Kidney epithelial cell (primary cell): ENCODE measurements around the gene MCTP1. TPM values are rescaled to one million over a fixed set of nuclear protein-coding genes. Genes with fewer than 3 reads are reported as not detected.

ENCODE experiments used
- DNase-seq: peaks from one replicate; pipeline ENCODE4 v3.0.0-alpha.2; 2010; ENCODE audit warnings: low read depth
- H3K27me3 ChIP-seq: 2 replicates; pipeline ENCODE4 v1.6.0; 2011; ENCODE audit warnings: low read length; ENCODE audit not compliant: control insufficient read depth, insufficient read depth
- H3K36me3 ChIP-seq: 2 replicates; pipeline ENCODE4 v1.5.1; 2011; ENCODE audit warnings: low read length; ENCODE audit not compliant: control insufficient read depth, insufficient read depth
- H3K4me3 ChIP-seq: 2 replicates; pipeline ENCODE4 v1.5.1; 2011; ENCODE audit warnings: low read depth, mild to moderate bottlenecking, control low read depth, low read length
- CTCF ChIP-seq: IDR thresholded peaks from 2 replicates; pipeline ENCODE4 v1.5.1; 2011; ENCODE audit warnings: mild to moderate bottlenecking, moderate library complexity, low read length, control low read depth, inconsistent platforms; ENCODE audit not compliant: insufficient read depth, poor library complexity, severe bottlenecking
- total RNA-seq: library from RNA; depleted of rRNA; stranded (reverse); fragments of >200 nt; gene quantifications from 2 replicates; pipeline ENCODE4 v1.2.3, GENCODE V29; 2015

MCTP1 gene
- total RNA-seq, 1 donor from 2014 or later, result 12.9 TPM

DNA sequence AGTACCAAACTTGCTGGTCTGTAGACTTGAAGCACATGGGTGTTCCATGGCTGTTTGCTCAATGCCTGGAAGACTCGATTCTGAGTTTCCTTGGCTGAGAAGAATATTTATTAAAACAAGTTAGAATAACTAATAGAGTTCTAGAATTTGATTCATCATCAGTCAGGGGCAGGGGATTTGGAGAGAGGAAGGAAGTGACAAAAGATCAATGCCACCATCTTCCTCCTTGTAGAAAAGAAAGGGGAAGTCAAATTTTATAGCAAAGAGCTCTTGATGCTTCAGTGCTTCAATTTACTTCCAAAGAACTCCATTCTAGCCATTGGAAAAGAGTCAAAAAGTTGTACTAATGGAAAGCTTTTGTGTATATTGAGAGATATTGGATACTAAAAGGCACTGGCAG lies 236.3 kb downstream of the MCTP1 start:
- H3K27me3 ChIP-seq, result no peaks in the 10 kb centered on the region
- H3K36me3 ChIP-seq, result no peaks in the 10 kb centered on the region
- no peak for DNase-seq
- H3K4me3 ChIP-seq, result no peak overlapping the region
- TF ChIP-seq CTCF, result no peak

- no peak for DNase-seq
- TF ChIP-seq CTCF, result no peak
- no peak overlapping the region for H3K4me3 ChIP-seq
- no peaks in the 10 kb centered on the region for H3K36me3 ChIP-seq
- H3K27me3 ChIP-seq, result no peaks in the 10 kb centered on the region
These were observed 239.5 kb downstream of the MCTP1 start for GRCh38 chr5:95045181-95045965.

DNA sequence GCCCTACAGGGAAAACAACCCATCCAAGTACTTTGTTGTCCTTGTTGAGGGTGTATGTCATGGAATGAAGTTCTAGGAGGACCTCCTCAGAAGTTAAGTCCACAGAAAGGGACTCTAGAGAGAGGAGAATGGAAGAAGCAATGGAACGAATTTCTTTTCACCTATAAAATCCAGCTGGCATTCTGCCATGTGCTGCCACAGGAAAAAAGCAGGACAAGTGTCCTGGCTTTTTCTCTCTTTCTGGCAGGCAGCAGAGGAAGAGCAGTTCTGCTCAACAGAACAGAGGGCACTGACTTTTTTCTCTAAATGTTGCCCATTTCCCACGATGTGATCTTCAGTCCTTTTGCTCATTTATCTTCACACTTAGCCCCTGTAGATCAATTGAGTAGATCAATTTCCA lies 240.8 kb downstream of the MCTP1 start:
- H3K27me3 ChIP-seq, result no peaks in the 10 kb centered on the region
- H3K4me3 ChIP-seq, result no peak overlapping the region
- no peak for TF ChIP-seq CTCF
- no peaks in the 10 kb centered on the region for H3K36me3 ChIP-seq
- DNase-seq, result no peak

GRCh38 chr5:95043648-95044047 lies 241.2 kb downstream of the MCTP1 start:
- Histone ChIP-seq H3K36me3 (no peaks in the 10 kb centered on the region), H3K4me3 (no peak overlapping the region), H3K27me3 (no peaks in the 10 kb centered on the region)
- no peak for TF ChIP-seq CTCF
- DNase-seq, result no peak

GRCh38 chr5:95043234-95043633 lies 241.7 kb downstream of the MCTP1 start:
- DNase-seq, result no peak
- TF ChIP-seq CTCF, result no peak
- no peaks in the 10 kb centered on the region for H3K27me3 ChIP-seq
- H3K4me3 ChIP-seq, result no peak overlapping the region
- H3K36me3 ChIP-seq, result no peaks in the 10 kb centered on the region

- no peak for DNase-seq
- Histone ChIP-seq H3K4me3 (no peak overlapping the region), H3K27me3 (no peaks in the 10 kb centered on the region), H3K36me3 (no peaks in the 10 kb centered on the region)
- TF ChIP-seq CTCF, result no peak
These were observed 242.9 kb downstream of the MCTP1 start for GRCh38 chr5:95042037-95042436.
